GM18861 (cell line): ENCODE results near the gene P3R3URF.

Source experiments
- ATAC-seq: cut with Tn5 transposase; IDR thresholded peaks from one replicate; pipeline ENCODE4 v1.9.1; 2021; ENCODE audit not compliant: unreplicated experiment

The P3R3URF gene

DNA sequence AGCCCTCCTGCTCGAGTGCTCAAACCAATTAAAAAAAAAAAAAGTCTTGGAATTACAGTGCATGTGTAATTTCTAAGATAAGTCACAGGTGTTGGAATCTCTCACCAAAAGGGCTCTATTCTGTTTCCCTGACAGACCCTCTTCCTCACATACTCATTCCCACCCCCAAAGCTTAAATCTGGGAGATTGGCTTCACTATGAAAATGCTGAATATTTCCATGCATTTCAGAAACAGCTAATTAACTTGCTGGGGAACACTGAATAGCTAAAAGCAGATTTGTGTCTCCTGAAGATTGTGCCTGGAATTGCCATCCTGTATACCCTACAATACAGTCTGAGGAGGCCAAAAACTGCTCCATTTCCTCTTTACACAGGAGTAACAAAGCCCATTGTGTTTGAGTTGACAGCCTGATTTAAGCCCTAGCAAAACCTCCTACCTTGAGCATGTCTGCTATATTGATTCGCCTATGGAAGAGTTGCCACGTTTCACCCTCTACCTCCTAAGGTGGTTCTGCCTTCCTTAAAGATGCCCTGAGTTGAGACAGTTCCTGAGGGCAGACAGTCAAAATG is 42.4 kb downstream of the P3R3URF start:
- ATAC-seq: no peak

DNA sequence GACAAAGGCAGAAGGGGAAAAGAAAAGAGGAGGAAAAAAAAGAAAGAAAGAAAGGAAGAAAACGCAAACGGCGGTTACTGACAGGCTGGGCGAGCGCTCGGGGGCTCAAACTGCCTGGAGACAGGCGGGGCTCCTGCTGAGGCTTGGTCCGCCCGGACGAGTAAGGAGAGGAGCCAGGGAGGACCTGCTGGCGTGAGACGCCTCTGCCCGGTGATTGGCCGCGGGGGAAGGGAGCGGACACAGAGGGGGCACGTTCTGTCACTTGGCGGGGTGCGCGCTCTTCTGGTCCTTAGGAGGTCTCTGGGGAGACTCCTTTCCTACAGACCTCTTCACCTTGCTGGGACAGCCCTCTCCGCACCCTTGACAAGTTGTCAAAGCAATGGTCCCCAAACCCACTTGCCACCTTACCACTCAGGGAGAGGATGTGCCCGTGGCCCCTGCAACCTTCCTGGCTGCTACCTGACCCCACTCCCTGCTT is 43.1 kb downstream of the P3R3URF start:
- peak; percentile 34 for ATAC-seq

DNA sequence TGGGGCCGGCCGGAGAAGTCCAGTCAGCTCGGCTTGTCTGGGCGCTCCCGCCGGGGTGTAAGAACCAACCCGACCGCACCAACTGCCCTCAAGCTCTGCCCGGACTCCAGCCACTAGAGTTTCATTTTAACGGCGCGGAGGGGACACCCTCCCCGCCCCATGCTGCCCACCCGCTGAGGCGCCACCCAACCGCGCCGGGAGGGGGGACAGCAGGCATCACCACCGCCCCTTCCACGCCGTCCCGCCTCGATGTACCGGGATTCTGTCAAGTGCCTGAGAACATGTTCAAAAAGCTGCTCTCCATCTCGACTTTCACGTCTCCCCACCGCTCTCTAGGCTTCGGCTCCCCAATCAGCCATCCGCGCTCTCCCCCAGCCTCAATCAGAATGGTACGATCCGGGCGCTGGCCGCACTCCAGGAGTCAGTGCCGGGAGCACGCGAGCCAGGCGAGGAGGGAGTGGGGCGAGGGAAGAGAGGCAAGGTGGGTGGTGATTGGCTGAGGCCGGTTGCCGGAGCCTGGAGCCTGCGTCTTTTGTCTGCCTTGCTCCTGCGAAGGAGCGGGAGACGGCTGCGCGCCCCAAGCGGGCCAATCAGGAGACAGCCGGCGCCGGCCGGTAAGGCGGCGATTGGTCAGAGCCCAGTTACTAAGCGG is 43.6 kb downstream of the P3R3URF start, which contains the start of gene PIK3R3:
Gene PIK3R3 (minus strand): TSS at position 101 of the 652 bp plus-strand sequence. CDS start 677 bp downstream, outside the sequence.
- peak; percentile 77 for ATAC-seq

DNA sequence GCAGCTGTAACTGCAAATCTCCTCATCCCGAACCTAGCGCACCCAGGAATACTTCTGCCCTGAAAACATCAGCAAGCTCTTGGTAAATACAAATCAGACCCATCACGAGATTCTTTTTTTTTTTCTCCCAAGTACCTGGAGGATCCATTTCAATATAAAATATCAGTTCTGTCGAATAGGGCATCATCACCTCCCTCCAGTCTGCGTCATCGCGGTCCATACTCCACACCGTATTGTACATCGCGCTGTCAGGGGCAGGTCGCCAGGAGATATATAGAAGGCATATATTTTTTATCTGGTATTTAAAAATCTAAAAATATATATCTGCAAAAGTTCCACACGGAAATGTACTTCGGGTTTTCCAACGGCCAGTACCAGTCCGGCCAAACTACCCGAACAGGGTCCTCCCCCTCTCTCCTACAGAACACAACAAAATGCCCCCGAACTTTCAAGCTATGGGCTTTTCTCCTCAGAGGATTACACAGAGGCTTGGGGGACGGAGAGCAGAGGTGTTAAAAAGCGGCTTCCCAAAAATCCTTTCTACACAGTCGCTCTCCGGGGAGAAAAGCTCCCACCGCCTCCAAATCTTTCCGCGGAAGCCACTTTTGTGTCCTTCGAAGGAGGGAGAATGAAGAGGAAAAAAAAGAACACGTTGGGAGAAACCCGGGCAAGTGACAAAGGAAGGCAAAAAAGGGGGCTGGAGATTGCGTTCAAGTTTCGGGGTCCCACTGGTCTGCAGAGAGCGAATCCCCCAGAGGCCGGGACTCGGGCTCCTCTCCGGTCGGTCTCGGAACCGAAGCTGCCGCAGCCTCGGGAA is 44.4 kb downstream of the P3R3URF start:
- ATAC-seq: no peak

DNA sequence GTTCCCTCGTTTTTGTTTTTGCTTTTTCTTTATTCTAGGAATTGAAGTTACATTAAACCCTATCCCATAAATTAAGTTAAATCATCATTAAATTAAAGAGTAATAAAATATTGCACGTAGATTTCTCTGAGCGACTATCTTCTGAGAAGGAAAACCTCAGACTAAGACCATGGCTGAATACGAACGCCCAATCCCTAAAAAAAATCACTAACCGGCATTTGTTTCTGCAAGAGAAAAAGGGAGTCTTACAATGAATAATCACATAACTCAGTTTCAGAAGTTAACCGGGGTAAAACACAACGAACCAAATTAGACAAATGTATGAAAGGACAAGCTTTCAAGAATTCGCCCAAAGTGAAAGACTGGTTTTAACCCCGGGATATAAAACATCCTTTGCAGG is 45.2 kb downstream of the P3R3URF start:
- no peak for ATAC-seq

DNA sequence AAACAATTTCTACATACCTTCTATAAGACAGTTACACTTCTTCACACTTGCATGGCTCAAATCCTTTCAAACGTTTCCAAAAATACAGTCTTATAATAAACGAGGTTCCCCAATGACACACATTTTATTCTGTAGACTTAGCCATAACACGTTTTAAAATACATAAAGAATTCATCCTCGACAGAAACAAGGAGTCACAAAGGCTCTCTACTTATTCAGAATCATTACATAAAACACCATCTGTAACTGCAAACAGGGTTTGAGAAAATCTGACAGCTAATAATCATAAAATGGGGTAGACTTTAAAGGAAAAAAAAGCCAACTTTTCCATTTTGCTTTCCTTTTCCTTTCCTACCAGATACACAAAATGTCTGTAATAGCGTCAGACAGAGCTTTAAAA is 45.7 kb downstream of the P3R3URF start:
- no peak for ATAC-seq

DNA sequence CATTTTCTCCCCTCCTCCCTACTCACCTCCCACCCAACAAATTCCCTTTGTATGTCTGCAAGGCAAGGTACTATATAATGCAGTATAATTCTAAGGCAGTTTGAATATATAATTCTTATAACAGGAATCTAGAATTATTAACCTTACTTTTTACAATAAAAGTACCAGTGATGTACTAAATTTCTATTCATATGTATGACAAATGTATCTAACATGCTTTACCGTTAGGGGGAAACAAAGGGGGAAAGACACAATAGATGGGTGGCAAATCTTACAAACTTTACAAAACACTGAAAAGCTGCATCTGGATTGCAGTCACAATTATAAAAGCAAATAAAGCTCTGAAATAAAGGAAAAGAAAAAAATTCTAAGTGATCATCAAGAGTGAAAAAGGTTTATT is 46.2 kb downstream of the P3R3URF start:
- no peak for ATAC-seq

DNA sequence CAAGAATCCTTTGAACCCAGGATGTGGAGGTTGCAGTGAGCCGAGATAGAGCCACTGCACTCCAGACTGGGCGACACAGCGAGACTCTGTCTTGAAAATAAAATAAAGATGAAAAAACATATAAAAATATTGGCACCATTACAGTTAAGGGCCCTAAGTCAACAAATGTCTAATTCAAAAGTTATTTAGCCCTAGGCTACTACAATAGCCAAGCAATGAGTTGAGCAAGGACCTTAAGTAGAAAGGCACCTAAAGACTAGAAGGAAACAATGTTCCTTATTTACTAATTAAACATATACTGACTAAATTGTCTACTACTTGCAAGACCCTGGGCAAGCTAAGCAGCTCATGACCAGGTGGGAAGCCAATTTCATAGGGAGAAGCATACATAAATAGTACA is 47.9 kb downstream of the P3R3URF start:
- ATAC-seq: no peak
